ENCODE data around the gene ANK2.

- no peak for TF ChIP-seq CTCF (IDR thresholded peaks at IDR 0.05)
- no peak for TF ChIP-seq POLR2A (IDR thresholded peaks at IDR 0.05)
- no peak for TF ChIP-seq POLR2AphosphoS5 (IDR thresholded peaks at IDR 0.05)
Observed at GRCh38 chr4:113153529-113154101, 104.2 kb downstream of the ANK2 start.
